HG02943 (cell line): ENCODE data around the gene URGCP.
A peak's percentile ranks its signal among the peaks of the same experiment; 100 is the strongest.

Experiments
- ATAC-seq: cut with Tn5 transposase; IDR thresholded peaks from one replicate; pipeline ENCODE4 v1.9.1; 2021; ENCODE audit warnings: mild to moderate bottlenecking, low read depth, moderate library complexity; ENCODE audit not compliant: unreplicated experiment

URGCP gene

GRCh38 chr7:43876241-43876640, 30.2 kb downstream of the URGCP start:
- no peak for ATAC-seq

DNA sequence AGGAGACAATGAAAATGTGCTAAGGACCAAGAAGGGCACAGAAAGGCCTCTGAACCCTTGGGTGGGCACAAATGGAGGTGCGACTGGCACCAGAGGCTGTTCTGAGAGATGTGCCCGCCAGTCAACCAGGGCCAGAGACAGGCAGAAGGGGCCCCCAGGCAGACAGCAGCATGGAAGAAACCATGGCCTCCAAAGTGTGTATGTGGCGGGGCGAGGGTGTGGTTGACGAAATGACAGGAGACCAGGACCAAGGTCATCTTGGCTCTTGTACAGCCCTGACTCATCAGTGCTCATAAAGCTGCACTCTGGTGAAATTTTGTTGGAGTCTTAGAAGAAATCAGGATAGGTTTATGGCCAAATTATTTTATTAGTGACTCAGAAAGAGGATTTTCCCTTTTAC, 33.1 kb downstream of the URGCP start:
- ATAC-seq = no peak

DNA sequence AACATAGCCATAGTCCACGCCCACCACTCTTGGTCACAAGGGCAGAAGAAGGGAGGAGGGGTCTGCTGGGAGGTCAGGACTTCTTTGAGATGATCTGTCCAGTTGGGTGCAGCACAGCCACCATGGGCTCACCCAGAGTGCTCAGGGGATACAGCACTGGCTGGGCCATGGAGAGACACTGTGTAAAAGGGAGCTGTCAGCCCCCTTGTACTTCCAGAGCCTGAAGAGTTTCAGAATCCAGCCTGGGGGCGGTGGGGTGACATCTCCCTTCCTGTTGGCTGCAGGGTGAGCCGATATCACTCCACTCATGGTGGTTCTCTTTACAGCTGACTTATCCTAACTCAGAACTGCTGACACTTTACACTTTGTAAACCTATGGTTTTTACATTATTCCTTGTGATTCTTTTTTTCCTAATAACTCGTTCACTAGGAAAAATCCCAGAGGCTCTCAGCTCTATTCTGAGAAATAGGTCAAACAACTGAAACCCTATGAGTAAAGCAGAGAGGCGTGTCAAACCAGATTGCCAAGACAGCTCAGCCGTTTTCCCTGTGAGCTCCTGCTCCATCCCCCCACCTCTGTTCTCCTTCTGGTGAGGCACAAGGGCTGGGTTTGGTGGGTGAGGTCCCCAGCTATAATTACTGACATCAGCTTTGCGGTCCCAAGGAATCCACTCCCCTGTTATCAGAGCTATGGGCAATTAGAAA, 33.8 kb downstream of the URGCP start:
- no peak for ATAC-seq

DNA sequence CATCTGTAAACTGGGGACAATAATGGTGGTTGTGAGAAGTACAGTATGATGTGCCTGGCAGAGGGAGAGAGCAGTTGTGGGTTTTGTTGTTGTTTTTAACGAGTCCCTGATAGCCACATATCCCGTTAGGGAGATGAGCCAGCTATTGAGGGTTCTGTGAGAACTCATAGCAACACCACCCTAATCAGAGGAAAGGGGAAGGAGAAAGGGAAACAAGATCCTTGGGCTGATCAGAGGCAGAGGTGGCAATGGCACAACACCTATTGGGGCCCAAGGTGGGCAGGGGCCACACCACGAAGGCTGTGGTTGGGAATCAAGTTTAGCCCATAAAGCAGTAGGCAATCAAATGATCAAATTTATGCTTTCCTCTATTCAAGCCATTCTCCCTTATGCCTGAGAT, 35.3 kb downstream of the URGCP start:
- no peak for ATAC-seq

DNA sequence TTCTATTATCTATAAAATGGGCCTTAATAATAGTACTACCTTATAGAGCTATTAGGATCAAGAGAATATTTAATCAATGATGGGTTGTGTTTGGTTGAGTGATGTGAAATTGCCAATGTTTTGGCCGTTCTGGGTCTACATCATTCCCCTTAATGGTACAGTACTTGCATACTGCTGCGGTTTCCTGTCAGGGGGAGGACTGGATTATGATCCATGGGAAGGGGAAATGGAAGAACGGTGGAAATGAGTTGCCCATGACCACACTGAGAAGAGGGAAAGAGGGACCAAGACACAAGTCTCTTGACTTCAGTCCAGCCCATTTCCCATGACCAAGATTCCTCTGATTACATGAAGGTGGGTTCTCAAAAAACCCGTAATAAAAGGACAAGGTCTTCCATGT, 36.1 kb downstream of the URGCP start:
- ATAC-seq = no peak

DNA sequence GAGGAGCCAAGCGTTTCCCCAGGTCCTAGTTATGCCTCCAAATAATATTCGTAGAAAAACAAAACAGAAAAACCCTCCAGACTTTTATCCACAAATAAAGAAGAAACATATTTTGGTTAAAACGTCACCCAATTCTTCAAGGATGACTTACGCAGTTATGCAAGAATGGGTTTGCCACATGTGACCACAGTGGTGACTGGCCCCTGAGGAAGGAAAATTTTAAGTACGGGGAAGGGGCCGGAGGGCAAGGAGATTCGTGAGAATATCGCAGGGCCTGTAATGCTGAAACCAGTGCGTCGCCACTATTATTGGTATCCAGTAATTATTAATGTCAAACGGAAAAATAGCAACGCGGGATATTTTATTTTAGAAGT, 36.5 kb downstream of the URGCP start:
- ATAC-seq = peak; percentile 4

- ATAC-seq = peak; percentile 88
These were observed 37.2 kb downstream of the URGCP start, which contains the start of gene MRPS24 for GRCh38 chr7:43869006-43869866. TSS of gene MRPS24 (minus strand) at chr7:43869517. CDS start at chr7:43869495, 22 bp downstream.

GRCh38 chr7:43868681-43869005, 37.8 kb downstream of the URGCP start:
- ATAC-seq = no peak

DNA sequence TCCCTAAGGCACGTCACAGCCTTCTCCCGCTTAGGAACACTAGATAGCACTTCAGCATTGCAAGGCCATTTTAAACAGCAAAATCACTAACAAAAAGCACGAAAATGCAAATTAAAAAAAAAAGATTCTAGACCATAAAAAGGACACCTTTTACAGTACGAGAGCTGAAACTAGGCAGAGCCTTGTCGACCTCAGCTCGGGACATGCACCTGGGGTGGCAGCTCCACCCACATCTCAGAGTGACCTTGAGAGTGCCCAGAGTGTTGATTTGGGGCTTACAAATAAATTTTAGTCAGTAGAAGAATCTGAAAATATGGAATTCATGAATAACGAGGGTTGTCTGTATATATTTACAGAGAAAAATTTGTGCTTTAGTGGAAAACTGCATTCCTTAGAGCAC, 38.2 kb downstream of the URGCP start:
- no peak for ATAC-seq

GRCh38 chr7:43865277-43865676, 41.1 kb downstream of the URGCP start:
- no peak for ATAC-seq

GRCh38 chr7:43864126-43864525, 42.3 kb downstream of the URGCP start:
- no peak for ATAC-seq

DNA sequence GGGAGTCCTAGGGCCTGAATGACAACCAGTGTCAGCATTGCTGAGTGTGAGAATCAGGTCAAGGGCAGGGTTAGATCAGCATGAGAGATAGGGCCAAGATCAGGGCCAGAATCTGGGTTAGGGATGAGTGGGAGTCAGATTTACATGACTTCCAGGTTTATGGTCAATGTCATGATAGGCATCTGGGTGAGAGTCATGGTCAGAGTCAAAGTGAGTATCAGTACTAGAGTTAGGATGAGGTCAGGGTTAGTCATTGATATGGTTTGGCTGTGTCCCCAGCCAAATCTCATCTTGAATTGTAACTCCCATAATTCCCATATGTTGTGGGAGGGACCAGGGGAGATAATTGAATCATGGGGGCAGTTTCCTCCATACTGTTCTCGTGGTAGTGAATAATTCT, 49.4 kb downstream of the URGCP start:
- ATAC-seq = no peak

DNA sequence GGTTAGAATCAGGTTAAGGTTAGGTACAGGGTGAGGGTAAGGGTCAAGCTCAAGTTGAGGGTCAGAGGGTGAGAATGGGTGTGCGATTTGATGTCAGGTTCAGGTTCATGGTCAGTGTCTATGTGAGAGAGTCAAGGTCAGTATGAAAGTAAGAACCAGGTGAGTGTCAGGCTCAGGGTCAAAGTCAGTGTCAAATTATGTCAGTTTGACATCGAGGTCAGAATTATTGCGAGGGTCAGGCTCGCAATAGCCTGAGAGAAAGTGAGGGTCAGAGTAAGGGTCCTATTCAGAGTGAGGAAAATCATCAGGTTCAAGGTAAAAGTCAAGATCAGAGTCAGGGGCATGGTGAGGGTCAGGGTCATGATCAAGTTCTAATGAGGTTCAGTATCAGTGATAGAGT, 50.1 kb downstream of the URGCP start:
- ATAC-seq = no peak

GRCh38 chr7:43855176-43855575, 51.2 kb downstream of the URGCP start:
- no peak for ATAC-seq

- ATAC-seq = no peak
These were observed 54.6 kb downstream of the URGCP start for GRCh38 chr7:43851805-43852204.

- ATAC-seq = no peak
These were observed 55.9 kb downstream of the URGCP start for GRCh38 chr7:43850348-43851116.

DNA sequence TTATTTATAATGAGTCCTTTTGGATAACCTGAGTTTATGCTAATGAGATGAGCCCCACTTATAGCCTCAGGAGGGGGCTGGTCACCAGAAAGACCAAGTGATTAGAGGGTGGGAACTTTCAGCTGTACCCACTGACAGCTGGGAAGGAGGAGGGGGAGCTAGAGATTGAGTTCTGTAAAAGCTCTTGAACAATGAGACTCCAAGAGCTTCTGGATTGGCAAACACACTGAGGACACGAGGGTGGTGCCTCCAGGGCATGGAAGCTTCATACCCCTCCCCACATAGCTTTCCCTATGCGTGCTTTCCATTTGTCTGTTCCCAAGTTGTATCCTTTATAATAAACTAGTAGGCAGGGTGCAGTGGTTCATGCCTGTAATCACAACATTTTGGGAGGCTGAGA, 57.3 kb downstream of the URGCP start:
- ATAC-seq = no peak

GRCh38 chr7:43847496-43847895, 58.9 kb downstream of the URGCP start:
- no peak for ATAC-seq

- ATAC-seq = no peak
These were observed 61.7 kb downstream of the URGCP start for GRCh38 chr7:43844662-43845061.

GRCh38 chr7:43844257-43844656, 62.1 kb downstream of the URGCP start:
- ATAC-seq = no peak

DNA sequence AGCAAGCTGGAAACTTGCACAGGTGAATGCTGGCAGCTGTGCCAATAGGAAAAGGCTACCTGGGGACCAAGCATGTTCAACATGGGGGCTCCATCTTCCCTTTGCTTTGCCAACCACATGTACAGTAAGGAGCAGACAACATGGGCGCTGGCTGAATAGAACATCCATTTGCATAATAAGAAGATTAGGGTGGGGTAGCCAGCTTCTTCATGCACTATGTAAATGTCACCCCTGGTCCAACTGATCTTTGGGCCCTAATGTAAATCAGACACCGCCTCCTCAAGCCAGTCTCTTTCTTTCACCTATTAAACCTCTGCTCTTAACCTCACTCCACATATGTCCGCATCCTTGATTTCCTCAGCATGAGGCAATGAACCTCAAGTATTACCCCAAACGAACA, 63.1 kb downstream of the URGCP start:
- ATAC-seq = no peak
